GM06990 (cell line): Measurements from ENCODE around the gene PRKCZ.

ENCODE experiments used
- DNase-seq: peaks from one replicate; pipeline ENCODE4 v3.0.0-alpha.2; 2011; ENCODE audit not compliant: insufficient read length; ENCODE audit errors: extremely low read depth
- H3K27me3 ChIP-seq: replicated peaks from 2 replicates; pipeline ENCODE4 v1.6.0; 2011; ENCODE audit warnings: low read length; ENCODE audit not compliant: control insufficient read depth, insufficient read depth
- H3K36me3 ChIP-seq: 2 replicates; pipeline ENCODE4 v1.5.1; 2011; ENCODE audit warnings: low read length; ENCODE audit not compliant: control insufficient read depth, insufficient read depth
- H3K4me3 ChIP-seq: replicated peaks from 2 replicates; pipeline ENCODE4 v1.5.1; 2011; ENCODE audit warnings: low read depth, mild to moderate bottlenecking, control low read depth, low read length
- CTCF ChIP-seq: IDR thresholded peaks from 2 replicates; pipeline ENCODE4 v1.5.1; 2011; ENCODE audit warnings: low read length, control low read depth, mild to moderate bottlenecking, inconsistent platforms; ENCODE audit not compliant: insufficient read depth, poor library complexity, severe bottlenecking

Gene PRKCZ

GRCh38 chr1:2174348-2175054 is 124.3 kb downstream of the PRKCZ start:
- no peak overlapping the region for H3K4me3 ChIP-seq
- TF ChIP-seq CTCF, result peak; percentile 92
- DNase-seq, result no peak
- no peaks in the 10 kb centered on the region for H3K27me3 ChIP-seq
- no peaks in the 10 kb centered on the region for H3K36me3 ChIP-seq

GRCh38 chr1:2175055-2175414 is 124.8 kb downstream of the PRKCZ start:
- no peaks in the 10 kb centered on the region for H3K27me3 ChIP-seq
- DNase-seq, result no peak
- no peaks in the 10 kb centered on the region for H3K36me3 ChIP-seq
- no peak for TF ChIP-seq CTCF
- no peak overlapping the region for H3K4me3 ChIP-seq

GRCh38 chr1:2175681-2176454 is 125.7 kb downstream of the PRKCZ start:
- TF ChIP-seq CTCF, result no peak
- no peaks in the 10 kb centered on the region for H3K36me3 ChIP-seq

GRCh38 chr1:2176615-2177014 is 126.4 kb downstream of the PRKCZ start:
- DNase-seq, result no peak
- Histone ChIP-seq H3K36me3 (no peaks in the 10 kb centered on the region), H3K27me3 (no peaks in the 10 kb centered on the region), H3K4me3 (no peak overlapping the region)
- no peak for TF ChIP-seq CTCF

More at GRCh38 chr1:2175681-2176454, 125.7 kb downstream of the PRKCZ start:
- no peak for DNase-seq
- Histone ChIP-seq H3K4me3 (no peak overlapping the region), H3K27me3 (no peaks in the 10 kb centered on the region)

GRCh38 chr1:2177541-2177940 is 127.3 kb downstream of the PRKCZ start:
- Histone ChIP-seq H3K36me3 (no peaks in the 10 kb centered on the region), H3K4me3 (no peak overlapping the region), H3K27me3 (no peaks in the 10 kb centered on the region)
- no peak for DNase-seq
- TF ChIP-seq CTCF, result no peak
